Osteoblast (primary cell): ENCODE results near the gene ROBO2. TPM values are rescaled to one million over a fixed set of nuclear protein-coding genes. Genes with fewer than 3 reads are reported as not detected.

ENCODE experiments used
- DNase-seq: peaks from one replicate; pipeline ENCODE4 v3.0.0; 2011; ENCODE audit warnings: low spot score, mixed read lengths; ENCODE audit not compliant: insufficient read length; ENCODE audit errors: missing footprints
- H2AFZ ChIP-seq: 2 replicates; pipeline ENCODE4 v1.6.0; 2011; ENCODE audit warnings: mild to moderate bottlenecking, low read length
- H3K27ac ChIP-seq: 2 replicates; pipeline ENCODE4 v1.5.1; 2011; ENCODE audit warnings: mild to moderate bottlenecking, low read depth, low read length, moderate library complexity
- H3K27me3 ChIP-seq: 2 replicates; pipeline ENCODE4 v1.6.0; 2012; ENCODE audit warnings: mild to moderate bottlenecking, control low read depth, inconsistent platforms, low read length, moderate library complexity; ENCODE audit not compliant: insufficient read depth
- H3K36me3 ChIP-seq: 2 replicates; pipeline ENCODE4 v1.5.1; 2011; ENCODE audit warnings: mild to moderate bottlenecking, low read length, control low read depth, moderate library complexity; ENCODE audit not compliant: insufficient read depth
- H3K4me1 ChIP-seq: 2 replicates; pipeline ENCODE4 v1.5.1; 2011; ENCODE audit warnings: mild to moderate bottlenecking, low read length, control low read depth, moderate library complexity; ENCODE audit not compliant: insufficient read depth
- H3K4me2 ChIP-seq: 2 replicates; pipeline ENCODE4 v1.6.0; 2011; ENCODE audit warnings: mild to moderate bottlenecking, low read length; ENCODE audit not compliant: insufficient read depth
- H3K4me3 ChIP-seq: fragments of 200-600 bp; sonication (generic); 3 replicates; pipeline ENCODE4 v1.5.1; 2012; ENCODE audit warnings: mild to moderate bottlenecking, low read length, inconsistent platforms; ENCODE audit not compliant: insufficient read depth
- H3K79me2 ChIP-seq: 2 replicates; pipeline ENCODE4 v1.6.0; 2012; ENCODE audit warnings: mild to moderate bottlenecking, low read length, control low read depth, inconsistent platforms; ENCODE audit not compliant: insufficient read depth
- H3K9me3 ChIP-seq: 2 replicates; pipeline ENCODE4 v1.5.1; 2011; ENCODE audit warnings: low read depth, low read length, control low read depth
- H4K20me1 ChIP-seq: 2 replicates; pipeline ENCODE4 v1.6.0; 2012; ENCODE audit warnings: mild to moderate bottlenecking, low read length, control low read depth; ENCODE audit not compliant: insufficient read depth
- total RNA-seq: library from RNA; depleted of rRNA; stranded (reverse); fragments of >200 nt; gene quantifications from 2 replicates; pipeline ENCODE4 v1.2.3, GENCODE V29; 2012
- TF ChIP-seq, protein P1 (sequence below): IDR thresholded peaks from 2 replicates; pipeline ENCODE4 v1.5.1; 2011; ENCODE audit warnings: mild to moderate bottlenecking, low read depth, low read length, moderate library complexity; ENCODE audit errors: extremely low read depth

ROBO2 gene
- total RNA-seq, 1 donor: 0.36 TPM

DNA sequence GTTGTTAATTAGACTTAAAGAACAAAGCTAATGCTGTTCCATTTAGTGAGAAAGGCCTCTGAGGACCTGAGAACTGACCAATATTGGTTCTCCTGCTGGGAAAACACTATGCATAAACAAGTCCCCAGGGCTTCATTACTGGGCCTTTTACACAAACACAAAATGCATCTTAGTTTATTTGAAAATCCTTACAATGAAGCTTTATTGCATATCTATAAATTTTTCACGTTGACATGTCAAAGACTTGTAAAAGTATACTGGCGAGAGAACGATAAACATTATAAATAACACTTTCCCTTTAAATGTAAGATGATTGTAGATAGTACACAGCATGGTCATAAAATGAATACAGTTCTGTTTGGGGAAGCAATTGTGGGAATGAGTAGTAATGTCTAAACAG lies 151.7 kb downstream of the ROBO2 start:
- no peaks in the 10 kb centered on the region for H3K79me2 ChIP-seq
- DNase-seq: no peak
- H3K4me3 ChIP-seq: no peak overlapping the region
- peaks cover 3% of the 10 kb centered on the region for H3K9me3 ChIP-seq
- H3K27ac ChIP-seq: no peak overlapping the region
- H3K27me3 ChIP-seq: no peaks in the 10 kb centered on the region
- H3K4me1 ChIP-seq: no peaks in the 10 kb centered on the region
- H2AFZ ChIP-seq: no peak overlapping the region
- H3K36me3 ChIP-seq: no peaks in the 10 kb centered on the region
- no peaks in the 10 kb centered on the region for H4K20me1 ChIP-seq
- TF ChIP-seq, protein P1, sequence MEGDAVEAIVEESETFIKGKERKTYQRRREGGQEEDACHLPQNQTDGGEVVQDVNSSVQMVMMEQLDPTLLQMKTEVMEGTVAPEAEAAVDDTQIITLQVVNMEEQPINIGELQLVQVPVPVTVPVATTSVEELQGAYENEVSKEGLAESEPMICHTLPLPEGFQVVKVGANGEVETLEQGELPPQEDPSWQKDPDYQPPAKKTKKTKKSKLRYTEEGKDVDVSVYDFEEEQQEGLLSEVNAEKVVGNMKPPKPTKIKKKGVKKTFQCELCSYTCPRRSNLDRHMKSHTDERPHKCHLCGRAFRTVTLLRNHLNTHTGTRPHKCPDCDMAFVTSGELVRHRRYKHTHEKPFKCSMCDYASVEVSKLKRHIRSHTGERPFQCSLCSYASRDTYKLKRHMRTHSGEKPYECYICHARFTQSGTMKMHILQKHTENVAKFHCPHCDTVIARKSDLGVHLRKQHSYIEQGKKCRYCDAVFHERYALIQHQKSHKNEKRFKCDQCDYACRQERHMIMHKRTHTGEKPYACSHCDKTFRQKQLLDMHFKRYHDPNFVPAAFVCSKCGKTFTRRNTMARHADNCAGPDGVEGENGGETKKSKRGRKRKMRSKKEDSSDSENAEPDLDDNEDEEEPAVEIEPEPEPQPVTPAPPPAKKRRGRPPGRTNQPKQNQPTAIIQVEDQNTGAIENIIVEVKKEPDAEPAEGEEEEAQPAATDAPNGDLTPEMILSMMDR: no peak
- H3K4me2 ChIP-seq: no peak overlapping the region

DNA sequence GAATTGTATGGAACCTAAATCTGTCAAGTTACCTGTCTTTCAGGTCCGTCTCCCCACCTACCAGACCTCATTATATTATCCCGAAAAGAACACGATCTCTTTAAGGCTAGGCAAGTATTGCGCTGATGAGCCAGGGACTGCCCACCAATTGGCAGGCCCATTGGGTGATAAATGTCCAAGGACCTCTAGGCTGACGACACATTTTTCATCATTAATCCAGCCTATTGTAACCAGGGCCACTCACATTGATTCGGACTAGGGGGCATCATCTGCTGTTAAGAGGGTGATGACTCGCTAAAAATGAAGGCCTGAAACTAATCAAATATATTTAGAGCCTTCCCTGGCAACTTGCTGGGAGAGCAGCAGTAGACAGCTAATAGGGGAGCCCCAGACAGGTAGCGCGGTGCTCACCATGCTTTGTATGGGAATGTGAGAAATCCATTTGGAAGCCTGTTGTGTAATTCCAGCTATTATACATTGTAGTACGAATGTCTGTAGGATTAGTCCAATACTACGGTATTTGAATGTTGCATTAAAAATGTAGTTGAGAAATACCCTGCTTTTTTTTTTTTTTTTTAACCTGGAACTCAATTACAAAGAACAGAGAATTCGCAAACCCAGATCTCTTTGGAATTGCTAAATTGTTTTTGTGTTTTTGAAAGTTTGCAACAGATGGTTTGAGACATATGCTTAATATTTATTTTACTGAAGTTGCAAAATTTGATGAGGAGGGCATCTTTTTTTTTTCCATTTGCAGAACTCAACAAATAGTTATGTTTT lies 156.1 kb downstream of the ROBO2 start:
- no peaks in the 10 kb centered on the region for H3K4me1 ChIP-seq
- no peak overlapping the region for H2AFZ ChIP-seq
- no peak overlapping the region for H3K4me2 ChIP-seq
- DNase-seq: no peak
- H3K4me3 ChIP-seq: no peak overlapping the region
- peaks cover 3% of the 10 kb centered on the region for H3K9me3 ChIP-seq
- TF ChIP-seq, protein P1: no peak
- no peaks in the 10 kb centered on the region for H3K27me3 ChIP-seq
- no peaks in the 10 kb centered on the region for H4K20me1 ChIP-seq
- H3K27ac ChIP-seq: no peak overlapping the region
- no peaks in the 10 kb centered on the region for H3K79me2 ChIP-seq
- H3K36me3 ChIP-seq: no peaks in the 10 kb centered on the region

DNA sequence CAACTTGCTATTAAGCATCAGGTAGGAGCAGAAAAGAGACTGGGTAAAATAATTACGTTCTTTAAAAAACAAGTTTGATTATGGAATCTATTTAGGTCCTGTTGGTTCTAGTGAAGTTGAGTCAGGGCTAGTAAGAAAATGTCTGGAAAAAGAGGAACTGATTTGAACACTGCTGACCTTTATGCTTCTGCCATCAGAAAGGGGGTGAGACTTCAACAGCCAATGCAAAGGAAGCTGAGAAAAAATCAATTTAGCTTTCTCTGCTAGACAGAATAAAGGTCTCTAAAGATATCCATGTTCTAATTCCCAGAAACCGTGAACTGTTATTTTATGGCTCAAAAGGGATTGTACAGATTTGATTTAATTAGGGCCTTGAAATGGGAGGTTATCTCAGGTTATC lies 157.5 kb downstream of the ROBO2 start:
- Histone ChIP-seq H2AFZ (no peak overlapping the region), H3K9me3 (peaks cover 3% of the 10 kb centered on the region), H4K20me1 (no peaks in the 10 kb centered on the region), H3K27ac (no peak overlapping the region), H3K27me3 (no peaks in the 10 kb centered on the region), H3K4me2 (no peak overlapping the region), H3K4me3 (no peak overlapping the region), H3K79me2 (no peaks in the 10 kb centered on the region), H3K36me3 (no peaks in the 10 kb centered on the region), H3K4me1 (no peaks in the 10 kb centered on the region)
- DNase-seq: no peak
- TF ChIP-seq, protein P1: no peak

DNA sequence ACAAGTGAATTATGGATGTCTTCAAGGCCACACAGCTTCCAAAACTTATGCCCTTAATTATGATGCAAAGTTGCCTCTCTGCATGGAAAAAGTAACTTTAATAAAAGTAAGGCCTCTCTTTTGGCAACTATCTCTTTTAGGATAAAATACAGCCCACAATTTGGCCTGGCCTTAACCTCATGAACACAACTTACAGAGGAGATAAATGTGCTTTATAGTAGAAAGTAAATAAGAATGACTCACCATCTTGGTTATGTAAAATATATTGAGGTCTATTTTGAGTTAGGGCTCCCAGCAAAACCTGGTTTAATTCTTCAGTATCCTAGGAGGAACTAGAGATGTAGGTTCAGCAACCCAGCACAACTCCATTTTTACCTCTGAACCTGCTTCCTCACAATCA lies 164.0 kb downstream of the ROBO2 start:
- H2AFZ ChIP-seq: no peak overlapping the region
- DNase-seq: no peak
- H3K4me1 ChIP-seq: no peaks in the 10 kb centered on the region
- no peaks in the 10 kb centered on the region for H3K36me3 ChIP-seq
- H3K9me3 ChIP-seq: no peaks in the 10 kb centered on the region
- no peaks in the 10 kb centered on the region for H3K27me3 ChIP-seq
- H3K4me3 ChIP-seq: no peak overlapping the region
- no peak overlapping the region for H3K4me2 ChIP-seq
- H4K20me1 ChIP-seq: no peaks in the 10 kb centered on the region
- no peak overlapping the region for H3K27ac ChIP-seq
- H3K79me2 ChIP-seq: no peaks in the 10 kb centered on the region
- TF ChIP-seq, protein P1: no peak
